ENCODE results near the gene CYTIP.
"Not testable (repeated sequence)": the region's sequence is repeated elsewhere in the genome, so short reads cannot be mapped to it uniquely, and the experiment has no call there.

CYTIP gene

GRCh38 chr2:157427003-157427921, 16.6 kb downstream of the CYTIP start:
- in situ Hi-C loops (cut with HindIII; ENCODE audit: low sequenced_read_pairs), result no loop called here

- in situ Hi-C loops (cut with HindIII; ENCODE audit: low sequenced_read_pairs), result no loop called here
These were observed 17.4 kb downstream of the CYTIP start for GRCh38 chr2:157426477-157426994.

- in situ Hi-C loops (cut with HindIII; ENCODE audit: low sequenced_read_pairs), result no loop called here
These were observed 19.5 kb downstream of the CYTIP start for GRCh38 chr2:157424374-157424773.

GRCh38 chr2:157421964-157422363, 21.9 kb downstream of the CYTIP start:
- in situ Hi-C loops (cut with HindIII; ENCODE audit: low sequenced_read_pairs), result no loop called here

- in situ Hi-C loops (cut with HindIII; ENCODE audit: low sequenced_read_pairs), result no loop called here
These were observed 22.5 kb downstream of the CYTIP start for GRCh38 chr2:157421331-157421944.

GRCh38 chr2:157420771-157421323, 23.0 kb downstream of the CYTIP start:
- in situ Hi-C loops (cut with HindIII; ENCODE audit: low sequenced_read_pairs), result no loop called here

GRCh38 chr2:157419031-157419575, 24.8 kb downstream of the CYTIP start:
- in situ Hi-C loops (cut with HindIII; ENCODE audit: low sequenced_read_pairs), result no loop called here

- in situ Hi-C loops (cut with HindIII; ENCODE audit: low sequenced_read_pairs), result no loop called here
These were observed 25.6 kb downstream of the CYTIP start for GRCh38 chr2:157418239-157418641.

GRCh38 chr2:157415591-157416101, 28.2 kb downstream of the CYTIP start:
- in situ Hi-C loops (cut with HindIII; ENCODE audit: low sequenced_read_pairs), result no loop called here

- in situ Hi-C loops (cut with HindIII; ENCODE audit: low sequenced_read_pairs), result no loop called here
These were observed 29.8 kb downstream of the CYTIP start for GRCh38 chr2:157414050-157414449.

GRCh38 chr2:157413326-157414035, 30.4 kb downstream of the CYTIP start:
- in situ Hi-C loops (cut with HindIII; ENCODE audit: low sequenced_read_pairs), result no loop called here

GRCh38 chr2:157411624-157412336, 32.1 kb downstream of the CYTIP start:
- in situ Hi-C loops (cut with HindIII; ENCODE audit: low sequenced_read_pairs), result no loop called here

GRCh38 chr2:157405398-157405797, 38.5 kb downstream of the CYTIP start:
- in situ Hi-C loops (cut with HindIII; ENCODE audit: low sequenced_read_pairs), result not testable (repeated sequence)

GRCh38 chr2:157404363-157404762, 39.5 kb downstream of the CYTIP start:
- in situ Hi-C loops (cut with HindIII; ENCODE audit: low sequenced_read_pairs), result no loop called here

GRCh38 chr2:157402801-157403485, 40.9 kb downstream of the CYTIP start:
- in situ Hi-C loops (cut with HindIII; ENCODE audit: low sequenced_read_pairs), result not testable (repeated sequence)

- in situ Hi-C loops (cut with HindIII; ENCODE audit: low sequenced_read_pairs), result no loop called here
These were observed 48.1 kb downstream of the CYTIP start for GRCh38 chr2:157395811-157396210.

- in situ Hi-C loops (cut with HindIII; ENCODE audit: low sequenced_read_pairs), result no loop called here
These were observed 49.0 kb downstream of the CYTIP start for GRCh38 chr2:157394928-157395327.

GRCh38 chr2:157393348-157393747, 50.5 kb downstream of the CYTIP start:
- in situ Hi-C loops (cut with HindIII; ENCODE audit: low sequenced_read_pairs), result no loop called here

GRCh38 chr2:157388827-157389226, 55.1 kb downstream of the CYTIP start:
- in situ Hi-C loops (cut with HindIII; ENCODE audit: low sequenced_read_pairs), result no loop called here
